HG03064 (cell line): Measurements from ENCODE around the gene ARL4D.

Experiments used
- ATAC-seq: cut with Tn5 transposase; IDR thresholded peaks from one replicate; pipeline ENCODE4 v1.9.1; 2021; ENCODE audit warnings: low read depth; ENCODE audit not compliant: unreplicated experiment

ARL4D gene

DNA sequence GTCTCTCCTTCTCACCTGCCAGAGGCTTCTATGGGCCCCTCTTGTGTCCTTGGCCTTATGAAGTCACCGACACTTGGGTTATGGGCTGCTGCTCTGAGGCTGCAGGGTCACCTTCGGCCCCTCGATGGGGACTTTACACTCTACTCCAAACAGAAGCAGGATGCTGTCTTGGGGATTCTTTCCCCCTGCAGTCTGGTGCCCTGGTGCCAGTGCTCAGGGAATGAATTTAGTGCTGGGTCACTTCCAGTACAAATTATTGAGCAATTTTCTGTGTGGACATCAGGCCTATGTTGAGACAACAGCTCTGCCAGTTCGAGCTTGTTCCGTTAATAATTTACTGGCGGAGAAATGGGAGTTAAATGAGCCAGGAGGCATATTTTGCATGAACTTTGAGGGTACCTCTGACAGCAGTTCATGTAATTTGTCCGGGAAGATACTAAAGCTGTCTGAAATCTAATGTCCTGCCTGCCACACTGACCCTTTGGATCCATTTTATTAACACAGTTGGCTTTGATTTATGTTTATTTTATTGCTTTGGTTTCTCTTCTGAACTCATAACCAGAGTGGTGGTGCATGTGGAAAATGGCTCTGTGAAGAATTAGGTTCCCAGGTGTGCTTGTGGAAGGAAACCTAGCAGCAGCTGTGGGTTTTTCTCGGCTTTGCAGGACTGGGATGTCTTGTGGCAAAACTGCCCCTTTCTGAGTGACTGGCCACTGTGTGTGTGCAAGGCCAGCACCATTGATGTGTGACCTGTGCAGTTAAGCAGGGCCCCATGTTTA, 50.9 kb downstream of the ARL4D start:
- ATAC-seq = no peak
